ENCODE data around the gene KLHDC10.
"Not testable (repeated sequence)": the region's sequence is repeated elsewhere in the genome, so short reads cannot be mapped to it uniquely, and the experiment has no call there.

Gene KLHDC10

DNA sequence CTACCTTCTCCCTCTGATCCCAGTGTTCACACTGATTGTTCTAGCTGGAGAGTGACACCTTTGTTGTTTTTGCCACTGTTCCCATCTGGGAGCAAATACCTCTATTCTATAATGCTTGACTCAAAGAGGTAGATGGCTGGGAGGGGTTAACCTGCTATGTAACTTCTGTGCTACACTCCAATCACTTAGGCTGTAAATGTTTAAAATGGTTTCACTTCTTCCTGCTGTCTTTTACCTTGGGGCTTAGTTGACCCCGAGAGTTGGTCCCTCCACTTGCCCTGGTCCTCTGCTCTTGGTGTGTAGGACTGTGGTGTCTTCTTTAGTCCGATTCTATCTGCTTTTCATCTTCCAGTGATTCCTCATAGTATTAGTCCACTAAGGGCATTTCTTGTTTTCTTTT lies 22.3 kb downstream of the KLHDC10 start:
- Histone ChIP-seq H3K4me1 (ENCODE audit: control insufficient read depth in 2 of 2, insufficient read depth in 2 of 2, low read length in 2 of 2) (peaks cover 2 to 6% of the 10 kb centered on the region in 2 donors), H3K4me3 (ENCODE audit: low read length in 2 of 2) (no peak overlapping the region), H3K27ac (ENCODE audit: low read depth in 2 of 2, low read length in 2 of 2) (no peak overlapping the region), H3K9me3 (ENCODE audit: control insufficient read depth in 2 of 2, low read length in 2 of 2) (no peaks in the 10 kb centered on the region), H3K9ac (ENCODE audit: low read depth in 1 of 2, low read length in 2 of 2) (no peak overlapping the region), H3K27me3 (ENCODE audit: control insufficient read depth in 2 of 2, insufficient read depth in 2 of 2, low read length in 2 of 2) (no peaks in the 10 kb centered on the region), H3K36me3 (ENCODE audit: control insufficient read depth in 2 of 2, insufficient read depth in 2 of 2, low read length in 2 of 2) (no peaks in the 10 kb centered on the region)

DNA sequence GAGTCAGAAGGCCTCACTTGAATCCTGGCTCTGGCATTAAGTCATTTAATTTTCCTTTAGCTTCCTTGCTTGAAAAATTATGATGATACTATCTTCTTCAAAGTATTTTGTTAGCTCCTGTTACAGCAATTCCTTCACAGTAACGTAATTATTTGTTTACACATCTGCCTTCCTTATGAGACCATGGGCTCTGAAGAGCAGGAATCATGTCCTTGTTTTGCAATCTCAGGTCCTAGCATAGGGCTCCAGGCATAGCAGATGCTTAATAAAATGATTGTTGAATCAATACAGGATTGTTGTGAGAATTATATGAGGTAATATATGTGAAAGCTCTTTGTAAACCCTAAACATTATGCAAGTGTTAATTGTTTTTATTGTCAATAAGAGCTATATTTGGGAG lies 25.5 kb downstream of the KLHDC10 start:
- Histone ChIP-seq H3K27ac (ENCODE audit: low read depth in 2 of 2, low read length in 2 of 2) (no peak overlapping the region), H3K9ac (ENCODE audit: low read depth in 1 of 2, low read length in 2 of 2) (no peak overlapping the region), H3K27me3 (ENCODE audit: control insufficient read depth in 2 of 2, insufficient read depth in 2 of 2, low read length in 2 of 2) (no peaks in the 10 kb centered on the region), H3K9me3 (ENCODE audit: control insufficient read depth in 2 of 2, low read length in 2 of 2) (no peaks in the 10 kb centered on the region), H3K36me3 (ENCODE audit: control insufficient read depth in 2 of 2, insufficient read depth in 2 of 2, low read length in 2 of 2) (no peaks in the 10 kb centered on the region), H3K4me3 (ENCODE audit: low read length in 2 of 2) (no peak overlapping the region), H3K4me1 (ENCODE audit: control insufficient read depth in 2 of 2, insufficient read depth in 2 of 2, low read length in 2 of 2) (peaks cover 2 to 6% of the 10 kb centered on the region in 2 donors)

DNA sequence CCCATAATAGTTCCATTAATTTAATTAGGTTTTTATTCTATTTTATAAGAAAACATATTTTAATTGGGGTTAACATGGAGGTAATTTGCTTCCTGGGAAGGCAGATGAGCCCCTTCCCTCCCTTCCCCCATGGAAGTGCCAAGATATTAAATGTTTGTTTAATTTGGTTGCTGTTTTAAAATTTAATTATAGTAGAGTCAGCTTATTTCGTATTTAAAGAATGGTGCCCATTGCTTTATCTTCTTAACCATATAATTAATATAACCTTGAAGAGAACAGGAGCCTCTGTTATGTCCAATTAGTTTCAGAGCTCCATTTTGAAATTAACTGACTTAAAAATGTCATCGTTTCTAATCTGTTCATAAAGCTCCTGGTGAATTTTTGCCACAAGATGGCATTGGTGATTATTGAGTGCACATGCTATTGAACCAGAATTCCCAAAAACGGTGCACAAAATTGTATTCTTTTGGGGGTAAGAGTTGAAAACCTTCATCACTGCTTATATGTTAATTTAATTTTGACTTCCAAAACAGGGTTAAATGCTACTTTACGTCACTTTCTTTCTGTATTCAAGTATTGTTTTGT lies 26.0 kb downstream of the KLHDC10 start:
- no peaks in the 10 kb centered on the region for H3K36me3 ChIP-seq (ENCODE audit: control insufficient read depth in 2 of 2, insufficient read depth in 2 of 2, low read length in 2 of 2)
- no peak overlapping the region for H3K9ac ChIP-seq (ENCODE audit: low read depth in 1 of 2, low read length in 2 of 2)
- no peak overlapping the region for H3K4me3 ChIP-seq (ENCODE audit: low read length in 2 of 2)
- no peaks in the 10 kb centered on the region for H3K9me3 ChIP-seq (ENCODE audit: control insufficient read depth in 2 of 2, low read length in 2 of 2)
- no peak overlapping the region for H3K27ac ChIP-seq (ENCODE audit: low read depth in 2 of 2, low read length in 2 of 2)
- no peaks in the 10 kb centered on the region for H3K27me3 ChIP-seq (ENCODE audit: control insufficient read depth in 2 of 2, insufficient read depth in 2 of 2, low read length in 2 of 2)
- peaks cover 2 to 6% of the 10 kb centered on the region in 2 donors for H3K4me1 ChIP-seq (ENCODE audit: control insufficient read depth in 2 of 2, insufficient read depth in 2 of 2, low read length in 2 of 2)

DNA sequence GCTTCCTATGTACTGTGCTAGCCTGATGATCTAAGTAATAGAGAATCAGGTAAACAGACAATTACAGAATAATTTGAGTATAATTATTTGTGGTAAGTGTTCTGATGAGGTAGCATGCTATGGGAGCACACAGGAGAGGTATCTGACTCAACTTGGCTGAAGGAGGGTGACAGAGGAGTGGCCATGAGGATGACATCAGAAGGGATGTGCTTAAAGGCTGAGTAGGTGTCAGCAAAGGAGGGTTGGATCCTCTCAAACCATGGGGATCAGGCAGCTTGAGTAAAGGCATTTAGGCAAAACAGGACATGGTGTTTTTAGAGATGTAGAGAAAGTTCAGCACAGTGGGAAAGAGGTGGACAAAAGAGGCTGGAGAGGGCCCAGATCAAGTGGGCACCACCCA lies 29.0 kb downstream of the KLHDC10 start:
- Histone ChIP-seq H3K36me3 (ENCODE audit: control insufficient read depth in 2 of 2, insufficient read depth in 2 of 2, low read length in 2 of 2) (no peaks in the 10 kb centered on the region), H3K27ac (ENCODE audit: low read depth in 2 of 2, low read length in 2 of 2) (no peak overlapping the region), H3K4me1 (ENCODE audit: control insufficient read depth in 2 of 2, insufficient read depth in 2 of 2, low read length in 2 of 2) (peaks cover 0 to 3% of the 10 kb centered on the region in 2 donors), H3K9me3 (ENCODE audit: control insufficient read depth in 2 of 2, low read length in 2 of 2) (no peaks in the 10 kb centered on the region), H3K9ac (ENCODE audit: low read depth in 1 of 2, low read length in 2 of 2) (no peak overlapping the region), H3K4me3 (ENCODE audit: low read length in 2 of 2) (no peak overlapping the region), H3K27me3 (ENCODE audit: control insufficient read depth in 2 of 2, insufficient read depth in 2 of 2, low read length in 2 of 2) (no peaks in the 10 kb centered on the region)

DNA sequence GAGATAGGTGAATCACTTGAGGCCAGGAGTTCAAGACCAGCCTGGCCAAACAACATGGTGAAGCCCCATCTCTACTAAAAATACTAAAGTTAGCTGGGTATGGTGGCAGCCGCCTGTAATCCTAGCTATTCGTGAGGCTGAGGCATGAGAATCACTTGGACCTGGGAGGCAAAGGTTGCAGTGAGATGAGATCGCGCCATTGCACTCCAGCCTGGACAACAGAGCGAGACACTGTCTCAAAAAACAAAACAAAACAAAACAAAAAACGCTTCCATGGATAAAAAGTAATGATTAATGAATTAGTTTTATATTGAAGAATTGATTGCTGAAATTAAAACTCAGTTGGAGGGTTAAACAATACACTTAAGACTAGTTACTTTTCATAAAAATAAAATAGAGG lies 32.3 kb downstream of the KLHDC10 start:
- H3K4me3 ChIP-seq (ENCODE audit: low read length in 2 of 2), result no peak overlapping the region
- no peak overlapping the region for H3K9ac ChIP-seq (ENCODE audit: low read depth in 1 of 2, low read length in 2 of 2)
- H3K9me3 ChIP-seq (ENCODE audit: control insufficient read depth in 2 of 2, low read length in 2 of 2), result no peaks in the 10 kb centered on the region
- H3K27me3 ChIP-seq (ENCODE audit: control insufficient read depth in 2 of 2, insufficient read depth in 2 of 2, low read length in 2 of 2), result no peaks in the 10 kb centered on the region
- no peaks in the 10 kb centered on the region for H3K36me3 ChIP-seq (ENCODE audit: control insufficient read depth in 2 of 2, insufficient read depth in 2 of 2, low read length in 2 of 2)
- H3K4me1 ChIP-seq (ENCODE audit: control insufficient read depth in 2 of 2, insufficient read depth in 2 of 2, low read length in 2 of 2), result no peaks in the 10 kb centered on the region
- no peak overlapping the region for H3K27ac ChIP-seq (ENCODE audit: low read depth in 2 of 2, low read length in 2 of 2)

DNA sequence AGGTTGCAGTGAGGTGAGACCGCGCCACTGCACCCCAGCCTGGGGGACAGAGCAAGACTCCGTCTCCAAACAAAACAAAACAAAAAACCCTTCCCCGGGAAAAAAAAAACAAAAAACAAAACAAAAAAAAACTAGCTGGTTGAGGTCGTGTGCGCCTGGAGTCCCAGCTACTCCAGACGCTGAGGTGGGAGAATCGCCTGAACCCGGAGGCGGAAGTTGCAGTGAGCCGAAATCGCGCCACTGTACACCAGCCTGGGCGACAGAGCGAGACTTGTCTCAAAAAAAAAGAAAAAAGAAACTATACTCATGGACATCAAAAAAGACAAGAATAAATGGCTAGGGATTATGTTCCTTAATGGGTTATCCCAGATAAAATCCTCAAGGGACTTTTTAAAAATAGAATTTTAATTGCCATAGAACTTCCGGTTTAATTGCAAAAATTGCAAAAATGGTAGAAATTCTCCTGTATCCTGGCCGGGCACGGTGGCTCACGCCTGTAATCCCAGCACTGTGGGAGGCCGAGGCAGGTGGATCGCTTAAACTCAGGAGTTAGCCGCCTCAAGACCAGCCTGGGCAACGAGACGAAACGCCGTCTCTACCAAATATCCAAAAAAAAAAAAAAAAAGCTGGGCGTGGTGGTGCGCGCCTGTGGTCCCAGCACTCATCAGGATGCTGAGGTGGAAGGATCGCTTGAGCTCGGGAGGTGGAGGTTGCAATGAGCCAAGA lies 37.8 kb downstream of the KLHDC10 start:
- Histone ChIP-seq H3K4me3 (ENCODE audit: low read length in 2 of 2) (no peak overlapping the region), H3K27me3 (ENCODE audit: control insufficient read depth in 2 of 2, insufficient read depth in 2 of 2, low read length in 2 of 2) (no peaks in the 10 kb centered on the region), H3K27ac (ENCODE audit: low read depth in 2 of 2, low read length in 2 of 2) (no peak overlapping the region), H3K9me3 (ENCODE audit: control insufficient read depth in 2 of 2, low read length in 2 of 2) (no peaks in the 10 kb centered on the region), H3K4me1 (ENCODE audit: control insufficient read depth in 2 of 2, insufficient read depth in 2 of 2, low read length in 2 of 2) (peaks cover 2 to 6% of the 10 kb centered on the region in 2 donors), H3K36me3 (ENCODE audit: control insufficient read depth in 2 of 2, insufficient read depth in 2 of 2, low read length in 2 of 2) (no peaks in the 10 kb centered on the region), H3K9ac (ENCODE audit: low read depth in 1 of 2, low read length in 2 of 2) (no peak overlapping the region)

DNA sequence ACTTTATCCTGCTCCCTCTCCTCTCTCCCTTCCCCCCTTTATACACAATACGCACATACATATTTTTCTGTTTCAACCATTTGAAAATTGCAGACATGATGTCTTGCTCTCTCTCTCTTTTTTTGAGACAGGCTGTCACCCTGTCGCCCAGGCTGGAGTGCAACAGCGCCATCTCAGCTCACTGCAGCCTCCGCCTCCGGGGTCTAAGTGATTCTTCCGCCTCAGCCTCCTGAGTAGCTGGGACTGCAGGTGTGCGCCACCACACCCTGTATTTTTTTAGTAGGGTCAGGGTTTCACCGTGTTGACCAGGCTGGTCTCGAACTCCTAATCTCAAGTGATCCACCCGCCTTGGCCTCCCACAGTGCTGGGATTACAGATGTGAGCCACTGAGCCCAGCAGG lies 38.5 kb downstream of the KLHDC10 start:
- H3K9me3 ChIP-seq (ENCODE audit: control insufficient read depth in 2 of 2, low read length in 2 of 2), result no peaks in the 10 kb centered on the region
- no peak overlapping the region for H3K4me3 ChIP-seq (ENCODE audit: low read length in 2 of 2)
- H3K27me3 ChIP-seq (ENCODE audit: control insufficient read depth in 2 of 2, insufficient read depth in 2 of 2, low read length in 2 of 2), result no peaks in the 10 kb centered on the region
- no peak overlapping the region for H3K27ac ChIP-seq (ENCODE audit: low read depth in 2 of 2, low read length in 2 of 2)
- no peak overlapping the region for H3K9ac ChIP-seq (ENCODE audit: low read depth in 1 of 2, low read length in 2 of 2)
- no peaks in the 10 kb centered on the region for H3K36me3 ChIP-seq (ENCODE audit: control insufficient read depth in 2 of 2, insufficient read depth in 2 of 2, low read length in 2 of 2)
- H3K4me1 ChIP-seq (ENCODE audit: control insufficient read depth in 2 of 2, insufficient read depth in 2 of 2, low read length in 2 of 2), result peaks cover 9% of the 10 kb centered on the region in 2 donors

DNA sequence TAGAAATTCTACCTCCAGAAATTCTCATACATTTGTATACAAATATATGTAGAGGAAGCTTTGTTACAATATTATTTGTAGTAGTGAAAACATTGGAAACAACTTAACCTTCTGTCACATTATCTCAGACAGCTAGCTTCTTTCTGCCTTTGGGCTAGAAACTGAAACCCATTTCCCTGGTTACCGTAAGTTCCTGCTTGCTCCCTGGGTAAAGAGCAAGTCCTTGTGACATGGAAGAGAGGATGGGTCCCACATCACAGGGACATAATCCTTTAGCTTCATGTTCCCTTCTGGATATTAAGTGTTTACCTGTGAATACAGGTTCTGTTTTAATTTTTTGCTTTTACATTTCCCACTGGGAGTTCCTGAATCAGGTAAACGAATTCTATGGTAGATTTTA lies 41.8 kb downstream of the KLHDC10 start:
- H3K36me3 ChIP-seq (ENCODE audit: control insufficient read depth in 2 of 2, insufficient read depth in 2 of 2, low read length in 2 of 2), result no peaks in the 10 kb centered on the region
- H3K27me3 ChIP-seq (ENCODE audit: control insufficient read depth in 2 of 2, insufficient read depth in 2 of 2, low read length in 2 of 2), result no peaks in the 10 kb centered on the region
- peaks cover 9 to 18% of the 10 kb centered on the region in 2 donors for H3K4me1 ChIP-seq (ENCODE audit: control insufficient read depth in 2 of 2, insufficient read depth in 2 of 2, low read length in 2 of 2)
- no peak overlapping the region for H3K4me3 ChIP-seq (ENCODE audit: low read length in 2 of 2)
- H3K9ac ChIP-seq (ENCODE audit: low read depth in 1 of 2, low read length in 2 of 2), result no peak overlapping the region
- no peaks in the 10 kb centered on the region for H3K9me3 ChIP-seq (ENCODE audit: control insufficient read depth in 2 of 2, low read length in 2 of 2)
- no peak overlapping the region for H3K27ac ChIP-seq (ENCODE audit: low read depth in 2 of 2, low read length in 2 of 2)

DNA sequence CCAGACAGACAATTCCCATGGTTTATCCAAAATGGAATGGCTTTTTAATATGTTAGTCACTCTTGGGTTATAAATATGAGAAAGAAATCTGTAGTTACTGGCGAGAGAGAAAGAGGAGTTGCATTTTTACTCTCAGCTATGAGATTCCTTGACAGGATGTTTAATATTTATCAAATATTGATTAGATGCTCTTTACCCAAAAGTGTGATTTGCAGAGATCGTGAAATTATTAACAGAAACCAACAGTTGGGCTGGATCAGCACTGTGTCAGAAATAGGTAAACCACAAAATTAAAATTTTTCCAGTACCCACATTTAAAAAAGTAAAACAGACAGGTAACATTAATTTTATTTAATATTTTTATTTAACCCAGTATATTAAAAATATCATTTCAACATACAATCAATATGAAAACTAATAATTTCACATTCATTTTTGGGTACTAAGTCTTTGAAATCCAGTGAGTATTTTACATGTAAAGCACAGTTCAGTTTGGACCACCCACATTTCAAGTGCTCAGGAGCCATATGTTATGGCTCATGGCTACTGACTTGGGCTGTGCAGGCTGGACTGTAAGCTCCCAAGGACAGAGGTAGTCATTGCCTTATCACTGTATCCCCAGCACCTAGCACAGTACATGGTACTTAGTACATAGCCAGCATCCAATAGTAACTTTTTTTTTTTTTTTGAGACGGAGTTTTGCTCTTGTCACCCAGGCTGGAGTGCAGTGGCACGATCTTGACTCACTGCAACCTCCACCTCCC lies 42.5 kb downstream of the KLHDC10 start:
- H3K9me3 ChIP-seq (ENCODE audit: control insufficient read depth in 2 of 2, low read length in 2 of 2), result no peaks in the 10 kb centered on the region
- no peaks in the 10 kb centered on the region for H3K27me3 ChIP-seq (ENCODE audit: control insufficient read depth in 2 of 2, insufficient read depth in 2 of 2, low read length in 2 of 2)
- H3K4me1 ChIP-seq (ENCODE audit: control insufficient read depth in 2 of 2, insufficient read depth in 2 of 2, low read length in 2 of 2), result peaks cover 9 to 18% of the 10 kb centered on the region in 2 donors
- peak overlapping the region; percentile 48 to 61 for H3K27ac ChIP-seq (ENCODE audit: low read depth in 2 of 2, low read length in 2 of 2)
- H3K36me3 ChIP-seq (ENCODE audit: control insufficient read depth in 2 of 2, insufficient read depth in 2 of 2, low read length in 2 of 2), result no peaks in the 10 kb centered on the region
- H3K9ac ChIP-seq (ENCODE audit: low read depth in 1 of 2, low read length in 2 of 2), result no peak overlapping the region
- H3K4me3 ChIP-seq (ENCODE audit: low read length in 2 of 2), result no peak overlapping the region

DNA sequence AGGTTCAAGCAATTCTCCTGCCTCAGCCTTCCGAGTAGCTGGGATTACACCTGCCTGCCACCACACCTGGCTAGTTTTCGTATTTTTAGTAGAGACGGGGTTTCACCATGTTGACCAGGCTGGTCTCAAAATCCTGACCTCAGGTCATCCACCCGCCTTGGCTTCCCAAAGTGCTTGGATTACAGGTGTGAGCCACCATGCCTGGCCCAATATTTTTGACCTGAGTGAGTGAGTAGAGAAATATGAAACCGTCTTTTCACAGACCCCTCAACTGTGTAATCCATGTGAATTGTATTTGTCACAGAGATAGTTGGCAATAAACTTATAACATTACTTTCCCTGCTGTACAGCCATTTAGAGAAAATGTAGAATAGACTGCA lies 43.1 kb downstream of the KLHDC10 start:
- peak overlapping the region; percentile 48 to 61 for H3K27ac ChIP-seq (ENCODE audit: low read depth in 2 of 2, low read length in 2 of 2)
- H3K9ac ChIP-seq (ENCODE audit: low read depth in 1 of 2, low read length in 2 of 2), result not testable (repeated sequence)

More for the DNA sequence above, 43.1 kb downstream of the KLHDC10 start:
- not testable (repeated sequence) for H3K4me3 ChIP-seq (ENCODE audit: low read length in 2 of 2); H3K9me3 ChIP-seq (ENCODE audit: control insufficient read depth in 2 of 2, low read length in 2 of 2); H3K36me3 ChIP-seq (ENCODE audit: control insufficient read depth in 2 of 2, insufficient read depth in 2 of 2, low read length in 2 of 2); H3K27me3 ChIP-seq (ENCODE audit: control insufficient read depth in 2 of 2, insufficient read depth in 2 of 2, low read length in 2 of 2)
- H3K4me1 ChIP-seq (ENCODE audit: control insufficient read depth in 2 of 2, insufficient read depth in 2 of 2, low read length in 2 of 2), result peaks cover 9 to 18% of the 10 kb centered on the region in 2 donors

Measured in mucosa of rectum (tissue), 2 donors.